ENCODE measurements around the gene CCDC32.
"Not testable (repeated sequence)": the region's sequence is repeated elsewhere in the genome, so short reads cannot be mapped to it uniquely, and the experiment has no call there.

Gene CCDC32

GRCh38 chr15:40564591-40565332, at the start of gene CCDC32:
Gene CCDC32, minus strand, starts transcription at chr15:40565042. Its CDS starts 2,027 bp downstream, at chr15:40563015.
- peak; percentile 70 to 99 for DNase-seq

- DNase-seq = no peak
These were observed 48.2 kb upstream of the CCDC32 start for GRCh38 chr15:40613080-40613479.

GRCh38 chr15:40603935-40604334, 39.1 kb upstream of the CCDC32 start:
- DNase-seq = no peak

GRCh38 chr15:40600956-40601355, 36.1 kb upstream of the CCDC32 start:
- no peak for DNase-seq

- no peak for DNase-seq
These were observed 33.8 kb upstream of the CCDC32 start for GRCh38 chr15:40598672-40599071.

GRCh38 chr15:40598126-40598525, 33.3 kb upstream of the CCDC32 start:
- no peak for DNase-seq

- DNase-seq = no peak
These were observed 32.2 kb upstream of the CCDC32 start for GRCh38 chr15:40597024-40597423.

GRCh38 chr15:40595773-40596172, 30.9 kb upstream of the CCDC32 start:
- DNase-seq = no peak

- no peak for DNase-seq
These were observed 30.4 kb upstream of the CCDC32 start for GRCh38 chr15:40595219-40595618.

GRCh38 chr15:40594429-40594836, 29.6 kb upstream of the CCDC32 start:
- DNase-seq = peak in 1 of 2 donors; percentile 48

- peak; percentile 97 to 99 for DNase-seq
These were observed 29.0 kb upstream of the CCDC32 start, which contains the start of gene KNL1 for GRCh38 chr15:40593588-40594428. Gene KNL1, plus strand, starts transcription at chr15:40594249. Its CDS starts 8,683 bp downstream, at chr15:40602932.

- DNase-seq = no peak
These were observed 28.3 kb upstream of the CCDC32 start for GRCh38 chr15:40593165-40593564.

- no peak for DNase-seq
These were observed 26.5 kb upstream of the CCDC32 start for GRCh38 chr15:40591389-40591788.

GRCh38 chr15:40590667-40591050, 25.8 kb upstream of the CCDC32 start:
- no peak for DNase-seq

GRCh38 chr15:40584191-40584590, 19.3 kb upstream of the CCDC32 start:
- no peak for DNase-seq

GRCh38 chr15:40582726-40583246, 17.9 kb upstream of the CCDC32 start:
- no peak for DNase-seq

GRCh38 chr15:40581796-40582195, 17.0 kb upstream of the CCDC32 start:
- not testable (repeated sequence) for DNase-seq

GRCh38 chr15:40578892-40579291, 14.1 kb upstream of the CCDC32 start:
- no peak for DNase-seq

- DNase-seq = not testable (repeated sequence)
These were observed 12.1 kb upstream of the CCDC32 start for GRCh38 chr15:40576914-40577313.

- DNase-seq = no peak
These were observed 10.3 kb upstream of the CCDC32 start for GRCh38 chr15:40575113-40575512.

- peak; percentile 69 to 78 for DNase-seq
These were observed 4.5 kb upstream of the CCDC32 start, which contains the start of gene RPUSD2 for GRCh38 chr15:40569129-40569953. Gene RPUSD2, plus strand, starts transcription at chr15:40569299. Its CDS starts 39 bp downstream, at chr15:40569338.

- no peak for DNase-seq
These were observed 2.3 kb upstream of the CCDC32 start for GRCh38 chr15:40567111-40567510.
